GM21447 (cell line): ENCODE data around the gene TMEM50A.
A peak's percentile ranks its signal among the peaks of the same experiment; 100 is the strongest.
"Not testable (repeated sequence)": the region's sequence is repeated elsewhere in the genome, so short reads cannot be mapped to it uniquely, and the experiment has no call there.

Source experiments
- ATAC-seq: cut with Tn5 transposase; IDR thresholded peaks from one replicate; pipeline ENCODE4 v1.9.1; 2021; ENCODE audit not compliant: unreplicated experiment

The TMEM50A gene

DNA sequence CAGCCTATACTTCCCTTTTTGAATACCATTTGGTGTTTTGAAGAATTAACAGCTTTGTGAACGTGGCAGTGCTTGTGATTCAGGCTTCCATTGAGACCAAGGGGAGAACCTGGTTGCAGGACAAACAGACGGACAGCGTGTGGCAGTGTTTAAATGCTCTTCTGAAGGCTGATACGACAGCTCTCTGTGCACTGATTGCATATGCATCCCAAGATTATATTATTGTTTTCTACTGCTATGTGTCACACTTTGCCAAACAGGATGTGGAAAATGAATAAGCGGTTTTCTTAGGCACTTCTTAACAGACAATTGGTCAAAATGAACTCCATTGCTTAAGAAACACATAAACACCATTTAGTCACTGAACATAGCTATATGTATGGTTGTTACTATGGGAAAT, 8.2 kb upstream of the TMEM50A start:
- ATAC-seq = not testable (repeated sequence)

DNA sequence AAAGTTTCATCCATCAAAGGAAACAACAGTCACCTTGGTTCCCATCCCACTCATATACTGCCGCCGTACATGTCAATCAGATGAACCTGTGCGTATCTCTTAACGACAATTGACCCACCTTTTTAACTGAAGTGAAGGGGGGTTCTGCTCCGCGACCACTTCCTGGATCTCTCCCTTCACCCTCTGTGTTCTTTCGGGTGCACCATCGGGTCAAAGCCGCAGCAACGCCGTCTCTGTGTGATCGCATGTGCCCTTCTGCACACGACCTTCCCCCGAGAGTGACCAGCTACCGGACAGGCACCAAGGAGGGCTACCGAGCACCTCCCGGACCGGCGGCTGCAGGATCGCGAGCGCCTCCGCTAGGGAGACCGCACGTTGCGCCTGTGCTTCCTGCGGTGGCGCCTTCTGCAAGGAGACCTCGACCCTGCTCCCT, 1.2 kb upstream of the TMEM50A start:
- peak; percentile 23 for ATAC-seq

DNA sequence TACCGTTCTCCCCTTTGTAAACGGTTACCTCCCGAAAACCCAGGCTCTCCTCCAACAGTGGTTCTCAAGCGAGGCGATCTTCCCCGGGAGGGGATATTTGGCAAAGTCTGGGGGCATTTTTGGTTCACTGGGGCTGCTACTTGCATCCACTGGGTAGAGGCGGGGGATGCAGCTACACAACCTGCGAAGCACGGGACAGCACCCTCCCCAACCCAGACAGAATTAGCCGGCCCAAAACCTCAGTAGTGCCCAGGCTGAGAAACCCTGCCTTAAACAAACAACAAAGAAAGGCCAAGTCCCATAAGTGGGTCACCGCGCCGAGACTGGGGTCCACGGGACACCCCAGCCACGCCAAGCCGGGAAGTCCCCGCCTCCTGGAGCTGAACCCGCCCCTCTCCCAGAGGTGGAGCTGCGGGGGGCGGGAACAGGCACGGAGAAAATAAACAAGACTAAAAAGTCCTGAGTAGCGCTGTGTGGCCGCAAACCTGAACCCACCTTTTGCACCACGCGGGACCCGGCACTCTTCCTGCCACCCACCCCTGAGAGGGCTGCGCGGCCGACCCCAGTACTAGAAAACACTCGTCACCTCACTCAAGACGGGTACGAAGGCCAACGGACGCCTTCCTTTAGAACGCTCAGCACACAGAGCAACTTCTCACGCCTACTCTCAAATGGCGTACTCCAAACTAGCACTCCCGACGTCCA, 499 bp upstream of the TMEM50A start:
- peak; percentile 40 for ATAC-seq

DNA sequence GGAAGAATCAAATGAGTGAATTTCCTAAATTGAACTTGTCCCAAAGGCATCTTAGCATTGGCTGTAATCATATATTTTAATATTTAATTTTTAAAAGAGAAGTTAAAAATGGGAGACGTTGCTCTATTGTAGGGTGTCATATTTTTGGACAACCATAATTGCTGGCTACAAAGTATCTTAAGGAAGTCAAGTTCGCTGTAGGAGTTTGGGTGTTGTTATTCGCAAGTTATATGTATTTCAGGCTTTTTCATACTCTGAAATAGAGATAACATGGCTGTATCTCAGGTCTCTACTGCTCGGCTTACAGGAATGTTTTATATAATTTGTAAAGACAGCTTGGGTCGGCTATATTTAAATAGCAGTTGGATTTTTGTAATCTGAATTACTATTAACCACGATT, 852 bp downstream of the TMEM50A start:
- ATAC-seq = no peak

DNA sequence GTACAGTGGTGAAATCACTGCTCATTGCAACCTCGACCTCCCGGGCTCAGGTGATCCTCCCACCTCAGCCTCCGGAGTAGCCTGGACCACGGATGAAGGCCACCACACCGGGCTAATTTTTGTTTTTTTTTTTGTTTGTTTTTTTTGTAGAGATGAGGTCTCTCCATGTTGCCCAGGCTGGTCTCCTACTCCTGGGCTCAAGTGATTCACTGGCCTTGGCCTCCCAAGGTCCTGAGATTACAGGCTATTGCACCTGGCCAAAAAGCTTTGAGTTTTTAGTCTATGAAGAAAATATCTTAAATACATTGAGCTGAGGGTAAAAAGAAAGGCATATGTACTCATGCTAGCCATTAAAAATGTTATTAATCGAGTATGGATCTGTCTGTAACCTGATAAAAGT, 3.6 kb downstream of the TMEM50A start:
- no peak for ATAC-seq

DNA sequence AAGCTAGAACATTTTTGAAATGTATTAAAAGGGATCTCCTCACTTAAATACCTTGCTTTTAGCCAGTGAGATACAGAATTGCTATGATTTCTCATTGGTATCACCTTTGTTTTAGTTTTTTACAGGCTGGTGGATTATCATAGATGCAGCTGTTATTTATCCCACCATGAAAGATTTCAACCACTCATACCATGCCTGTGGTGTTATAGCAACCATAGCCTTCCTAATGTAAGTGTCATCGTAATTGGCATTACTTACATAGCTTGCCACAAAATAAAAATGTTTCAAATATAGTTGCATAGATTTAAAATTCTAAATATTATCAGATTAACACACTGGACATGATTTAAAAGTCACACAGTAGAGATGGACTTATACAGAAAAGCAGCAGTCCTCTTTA, 4.7 kb downstream of the TMEM50A start:
- no peak for ATAC-seq

DNA sequence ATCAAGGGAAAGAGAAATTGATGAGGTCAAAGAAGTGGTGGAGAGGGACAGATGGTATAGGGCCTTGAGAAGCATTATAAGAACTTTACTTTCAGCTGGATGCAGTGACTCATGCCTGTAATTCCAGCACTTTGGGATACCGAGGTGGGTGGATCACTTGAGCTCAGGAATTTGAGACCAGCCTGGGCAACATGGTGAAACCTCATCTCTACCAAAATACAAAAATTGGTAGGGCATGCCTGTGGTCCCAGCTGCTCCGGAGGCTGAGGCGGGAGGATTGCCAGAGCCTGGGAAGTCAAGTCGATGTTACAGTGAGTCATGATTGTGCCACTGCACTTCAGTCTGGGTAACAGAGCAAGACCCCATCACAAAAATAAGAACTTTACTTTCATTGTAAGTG, 5.7 kb downstream of the TMEM50A start:
- ATAC-seq = no peak

DNA sequence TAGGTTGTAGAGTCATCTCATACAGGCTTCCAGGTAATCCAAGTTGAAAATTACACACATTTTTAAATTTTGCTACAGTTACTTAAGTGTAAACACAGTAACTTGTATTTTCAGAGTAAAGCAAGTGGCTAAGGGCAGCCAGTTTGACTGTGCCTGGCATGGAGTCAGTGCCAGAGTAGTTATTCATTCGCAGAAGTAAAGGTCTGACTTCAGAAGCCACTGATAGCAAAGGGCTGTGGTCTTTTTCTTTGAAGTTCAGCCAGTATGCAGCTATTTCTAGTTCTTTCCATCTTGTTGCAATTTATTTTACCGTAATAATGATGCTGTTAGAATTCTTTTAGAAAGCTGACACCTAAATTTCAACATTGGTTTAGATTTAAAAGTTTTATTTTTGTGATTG, 9.4 kb downstream of the TMEM50A start:
- ATAC-seq = no peak

DNA sequence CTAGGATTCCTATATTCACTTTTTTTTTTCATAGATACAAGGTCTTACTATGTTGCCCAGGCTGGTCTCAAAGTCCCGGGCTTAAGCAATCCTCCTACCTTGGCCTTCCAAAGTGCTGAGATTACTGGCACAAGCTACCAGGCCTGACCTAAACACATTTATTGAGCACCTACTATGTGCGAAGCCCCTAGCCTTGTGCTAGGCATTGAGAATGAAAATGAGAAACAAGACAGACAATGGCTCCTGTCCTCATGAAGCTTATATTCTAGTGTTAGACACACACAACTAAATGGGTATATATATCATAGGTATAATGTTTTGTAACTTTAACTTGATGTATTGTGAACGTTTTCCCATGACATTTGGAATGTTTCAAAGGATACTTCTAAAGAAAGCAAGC, 11.5 kb downstream of the TMEM50A start:
- no peak for ATAC-seq

DNA sequence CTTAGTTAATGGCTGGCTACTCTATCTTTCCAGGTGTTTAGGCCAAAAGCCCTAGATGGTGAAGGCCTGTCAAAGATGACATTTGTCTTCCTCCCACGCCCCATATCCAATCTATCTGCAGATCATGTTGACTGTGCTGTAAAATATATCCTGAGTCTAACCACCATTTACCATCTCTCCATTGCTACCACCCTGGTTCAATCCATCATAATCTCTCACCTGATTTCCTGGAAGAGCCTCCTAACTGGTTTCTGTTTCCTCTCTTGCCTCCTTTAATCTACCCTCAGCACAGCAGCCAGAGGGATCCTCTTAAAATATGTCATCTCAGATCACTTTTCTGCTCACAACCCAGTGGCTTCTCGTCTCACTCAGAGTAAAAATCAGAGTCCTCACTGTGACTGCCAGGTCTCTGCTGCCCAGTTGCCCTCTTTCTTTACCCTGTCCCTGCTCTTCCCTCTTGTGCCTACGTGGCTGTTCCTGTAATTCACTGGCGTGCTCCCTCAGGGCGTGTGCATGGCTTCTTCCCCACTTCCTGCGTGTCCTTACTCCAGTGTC, 17.8 kb downstream of the TMEM50A start:
- no peak for ATAC-seq

DNA sequence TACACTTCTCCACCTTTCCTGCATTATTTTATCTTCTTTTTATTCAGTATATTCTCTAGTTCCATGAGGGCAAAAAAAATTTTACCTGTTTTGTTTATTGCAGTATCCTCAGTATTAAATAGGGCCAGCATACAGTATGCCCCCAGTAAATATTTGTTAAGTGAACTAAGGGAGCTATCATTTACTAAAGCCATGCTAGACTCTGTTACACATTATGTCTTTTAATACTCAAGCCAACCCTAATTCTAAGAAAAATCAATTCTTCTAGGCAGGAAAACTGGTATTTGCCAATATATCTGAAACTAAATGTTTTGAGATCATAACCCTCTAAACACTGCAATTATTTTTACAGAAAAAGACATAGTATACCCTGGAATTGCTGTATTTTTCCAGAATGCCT, 18.3 kb downstream of the TMEM50A start:
- ATAC-seq = no peak

DNA sequence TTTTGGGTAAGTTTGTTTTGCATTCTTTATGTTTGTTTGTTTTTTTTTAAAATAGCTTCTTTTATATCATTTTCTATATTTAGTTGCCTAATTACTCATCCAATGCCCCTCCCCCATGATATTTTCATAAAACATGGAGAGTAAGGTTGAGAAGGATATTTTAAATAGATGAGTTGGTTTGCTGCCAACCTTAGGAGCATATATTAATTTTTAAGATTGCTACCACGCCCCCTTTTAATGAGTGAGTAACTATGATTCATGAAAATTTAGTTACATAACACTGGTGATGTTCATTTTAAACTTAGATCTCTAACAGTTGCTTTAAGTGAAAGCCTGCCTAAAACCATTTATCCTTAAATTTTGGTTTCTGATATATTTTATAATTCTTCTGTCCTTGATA, 18.7 kb downstream of the TMEM50A start:
- ATAC-seq = no peak

DNA sequence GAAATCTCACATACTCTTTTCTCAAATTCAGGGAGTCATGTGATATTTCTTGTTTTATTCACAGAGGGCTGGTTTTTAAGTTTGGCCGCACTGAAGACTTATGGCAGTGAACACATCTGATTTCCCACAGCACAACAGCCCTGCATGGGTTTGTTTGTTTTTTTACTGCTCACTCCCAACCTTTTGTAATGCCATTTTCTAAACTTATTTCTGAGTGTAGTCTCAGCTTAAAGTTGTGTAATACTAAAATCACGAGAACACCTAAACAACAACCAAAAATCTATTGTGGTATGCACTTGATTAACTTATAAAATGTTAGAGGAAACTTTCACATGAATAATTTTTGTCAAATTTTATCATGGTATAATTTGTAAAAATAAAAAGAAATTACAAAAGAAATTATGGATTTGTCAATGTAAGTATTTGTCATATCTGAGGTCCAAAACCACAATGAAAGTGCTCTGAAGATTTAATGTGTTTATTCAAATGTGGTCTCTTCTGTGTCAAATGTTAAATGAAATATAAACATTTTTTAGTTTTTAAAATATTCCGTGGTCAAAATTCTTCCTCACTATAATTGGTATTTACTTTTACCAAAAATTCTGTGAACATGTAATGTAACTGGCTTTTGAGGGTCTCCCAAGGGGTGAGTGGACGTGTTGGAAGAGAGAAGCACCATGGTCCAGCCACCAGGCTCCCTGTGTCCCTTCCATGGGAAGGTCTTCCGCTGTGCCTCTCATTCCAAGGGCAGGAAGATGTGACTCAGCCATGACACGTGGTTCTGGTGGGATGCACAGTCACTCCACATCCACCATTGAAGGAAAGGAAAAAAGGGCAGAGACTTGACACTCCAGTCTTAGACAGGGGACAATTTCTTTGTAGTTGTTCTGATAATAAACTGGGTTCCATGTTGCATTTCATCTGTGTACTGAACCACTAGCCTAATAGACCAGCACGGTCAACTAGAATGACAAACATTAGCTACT, 22.8 kb downstream of the TMEM50A start:
- no peak for ATAC-seq

DNA sequence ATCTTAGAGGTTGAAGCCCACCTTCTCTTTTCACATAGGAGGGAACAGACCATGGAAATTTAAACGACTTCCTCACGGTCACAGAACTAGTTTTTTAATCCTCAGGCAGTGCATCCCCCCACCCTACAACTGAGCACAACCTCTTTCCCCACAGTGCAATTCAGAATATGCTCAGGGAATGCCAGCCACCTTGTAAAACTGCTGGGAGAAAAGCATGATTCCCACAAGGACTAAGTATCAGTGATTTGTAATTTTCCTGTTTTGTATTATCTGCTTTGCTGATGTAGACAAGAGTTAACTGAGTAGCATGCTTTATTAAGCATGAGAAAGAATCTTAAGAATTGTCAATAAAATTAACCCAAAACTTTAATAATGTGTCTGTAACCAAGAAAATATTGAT, 23.8 kb downstream of the TMEM50A start:
- ATAC-seq = no peak

DNA sequence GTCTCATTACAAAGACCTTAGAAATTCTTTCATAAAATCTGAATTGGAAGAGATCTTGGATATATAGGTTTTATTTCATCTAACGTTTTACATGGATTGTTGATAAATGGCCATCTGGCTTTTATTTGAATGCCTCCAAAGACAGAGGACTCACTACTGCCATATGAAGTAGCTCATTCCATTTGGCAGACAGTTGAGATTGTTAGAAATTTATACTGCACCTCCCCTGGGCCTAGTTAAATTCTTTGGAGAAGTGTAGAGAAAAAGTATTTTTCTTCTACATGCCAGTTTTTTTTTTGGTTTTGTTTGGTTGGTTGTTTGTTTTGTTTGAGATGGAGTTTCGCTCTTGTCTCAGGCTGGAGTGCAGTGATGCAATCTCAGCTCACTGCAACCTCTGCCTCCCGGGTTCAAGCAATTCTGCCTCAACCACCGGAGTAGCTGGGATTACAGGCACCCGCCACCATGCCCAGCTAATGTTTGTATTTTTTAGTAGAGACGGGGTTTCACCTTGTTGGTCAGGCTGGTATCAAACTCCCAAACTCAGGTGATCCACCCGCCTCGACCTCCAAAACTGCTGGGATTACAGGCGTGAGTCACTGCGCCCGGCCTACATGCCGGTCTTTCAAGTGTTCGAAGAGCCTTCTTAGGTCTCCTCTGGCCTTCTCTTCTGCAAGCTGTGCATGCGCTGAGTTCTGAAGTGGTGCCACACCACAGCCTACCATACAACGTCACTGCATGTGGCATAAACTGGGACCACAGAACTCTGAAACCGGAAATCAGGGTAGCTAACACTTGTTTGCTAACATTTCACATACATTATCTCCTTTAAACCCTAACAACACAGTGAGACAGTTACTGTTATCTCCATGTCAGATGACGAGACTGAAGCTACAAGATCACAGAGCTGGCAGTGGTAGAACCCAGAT, 24.8 kb downstream of the TMEM50A start:
- not testable (repeated sequence) for ATAC-seq

DNA sequence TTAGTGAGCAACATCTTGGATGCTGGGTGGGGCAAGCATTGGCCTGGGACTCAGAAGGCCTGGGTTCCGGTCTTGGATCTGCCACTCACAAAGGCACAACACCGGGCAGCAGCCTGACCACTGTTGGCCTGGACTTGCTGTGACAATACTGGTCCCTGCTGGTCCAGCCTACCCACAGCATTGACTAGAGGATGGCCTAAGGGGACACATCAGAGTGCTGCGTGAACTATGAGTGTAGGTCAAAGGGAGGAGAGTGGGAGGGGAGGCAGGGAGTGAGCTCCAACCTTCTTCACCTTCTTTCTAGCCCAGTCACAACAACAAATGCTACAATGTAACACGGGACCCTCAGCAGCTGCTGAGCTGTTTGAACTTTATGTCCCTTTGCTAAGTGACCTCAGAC, 31.1 kb downstream of the TMEM50A start:
- no peak for ATAC-seq

DNA sequence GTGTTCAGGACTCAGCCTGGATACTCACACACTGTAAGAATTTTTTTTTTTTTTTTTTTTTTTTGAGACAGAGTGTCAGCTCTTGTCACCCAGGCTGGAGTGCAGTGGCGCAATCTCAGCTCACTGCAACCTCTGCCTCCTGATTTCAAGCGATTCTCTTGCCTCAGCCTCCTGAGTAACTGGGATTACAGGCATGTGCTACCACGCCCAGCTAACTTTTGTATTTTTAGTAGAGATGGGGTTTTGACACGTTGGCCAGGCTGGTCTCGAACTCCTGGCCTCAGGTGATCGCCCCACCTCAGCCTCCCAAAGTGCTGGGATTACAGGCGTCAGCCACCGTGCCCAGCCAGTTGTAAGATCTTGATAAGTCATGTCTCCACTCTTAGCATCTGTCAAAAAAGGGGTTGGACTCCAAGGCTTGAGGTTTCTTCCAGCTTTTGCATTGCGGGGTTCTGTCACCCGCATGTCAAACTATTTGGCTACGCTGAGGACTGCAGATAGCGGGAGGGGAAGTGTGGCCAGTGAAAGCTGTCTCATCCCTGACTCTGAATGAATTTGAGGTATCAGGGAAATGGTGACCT, 31.6 kb downstream of the TMEM50A start:
- ATAC-seq = not testable (repeated sequence)

DNA sequence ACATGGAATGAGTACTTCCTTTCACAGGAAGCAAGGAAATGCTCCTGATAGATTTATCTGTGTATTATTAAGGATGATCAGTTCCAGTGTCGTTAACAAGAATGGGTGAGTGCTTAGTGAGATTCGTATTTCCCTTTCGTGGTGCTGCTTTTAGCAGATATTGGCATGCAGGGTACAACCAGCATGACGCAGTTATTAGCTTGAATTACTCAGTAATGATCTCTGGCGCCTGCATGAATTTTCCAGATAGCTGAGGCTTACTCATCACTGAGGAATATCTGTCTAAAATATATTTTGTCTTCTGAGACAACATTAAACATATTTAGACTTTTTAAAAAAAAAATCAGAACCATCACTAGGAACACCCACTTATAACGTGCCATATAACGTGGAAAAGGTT, 33.6 kb downstream of the TMEM50A start:
- not testable (repeated sequence) for ATAC-seq

DNA sequence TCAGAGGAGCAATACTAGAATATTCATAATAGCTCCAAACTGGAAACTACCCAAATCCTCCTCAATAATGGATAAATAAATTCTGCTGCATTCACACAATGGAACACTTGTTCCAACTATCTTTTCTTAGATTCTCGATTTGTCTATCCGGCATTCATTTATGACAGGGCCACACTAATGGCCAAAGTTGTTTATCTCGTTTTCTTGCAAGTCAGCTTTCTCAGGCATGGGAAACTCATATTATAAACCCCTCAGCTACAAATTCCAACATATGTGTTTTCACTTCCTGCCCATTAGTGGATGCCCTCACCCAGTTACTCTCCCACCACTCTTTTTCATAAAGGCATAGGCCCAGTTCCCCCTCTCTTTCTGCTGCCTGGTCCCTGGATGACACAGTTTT, 40.2 kb downstream of the TMEM50A start:
- ATAC-seq = not testable (repeated sequence)

DNA sequence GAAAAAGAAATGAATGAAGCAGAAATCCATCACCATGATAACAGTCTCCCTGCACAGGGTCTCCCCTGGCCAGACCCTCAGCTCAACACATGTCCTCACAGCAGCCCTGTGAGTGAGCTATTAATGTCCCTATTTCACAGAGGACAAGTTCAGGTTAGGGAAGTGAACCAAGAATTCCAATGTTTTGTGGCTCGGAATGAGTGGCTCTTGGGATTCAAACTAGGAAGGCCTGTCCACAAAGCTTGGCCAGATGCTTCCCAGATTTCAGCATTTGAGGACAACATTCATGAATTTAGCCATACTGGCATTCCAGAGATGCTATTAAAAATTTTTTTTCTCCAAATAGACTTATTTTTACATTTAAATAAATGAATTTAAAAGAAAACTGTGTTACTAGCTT, 44.4 kb downstream of the TMEM50A start:
- not testable (repeated sequence) for ATAC-seq
